Loucy (cell line): ENCODE results near the gene NRBP1.

Experiments
- H2AFZ ChIP-seq: fragments of 200-600 bp; sonication (generic); 2 replicates; pipeline ENCODE4 v1.6.0; 2016; ENCODE audit warnings: antibody characterized with exemption, mild to moderate bottlenecking, low read length, moderate library complexity
- H3F3A ChIP-seq: fragments of 200-600 bp; 2 replicates; pipeline ENCODE4 v1.6.0; 2016; ENCODE audit warnings: antibody characterized with exemption, low read depth, mild to moderate bottlenecking
- H3K27me3 ChIP-seq: fragments of 200-600 bp; sonication (generic); 2 replicates; pipeline ENCODE4 v1.6.1; 2014; ENCODE audit warnings: low read length, mild to moderate bottlenecking; ENCODE audit not compliant: insufficient read depth, poor library complexity, severe bottlenecking
- H3K36me3 ChIP-seq: fragments of 200-600 bp; sonication (generic); 2 replicates; pipeline ENCODE4 v1.6.1; 2016; ENCODE audit warnings: low read length; ENCODE audit not compliant: insufficient read depth
- H3K4me1 ChIP-seq: fragments of 200-600 bp; sonication (generic); 2 replicates; pipeline ENCODE4 v1.5.1; 2014; ENCODE audit warnings: low read length, mild to moderate bottlenecking; ENCODE audit not compliant: insufficient read depth, poor library complexity, severe bottlenecking
- H3K4me2 ChIP-seq: fragments of 200-600 bp; sonication (generic); 2 replicates; pipeline ENCODE4 v1.6.0; 2014; ENCODE audit warnings: antibody characterized with exemption, low read length, low read depth, mild to moderate bottlenecking; ENCODE audit not compliant: poor library complexity, severe bottlenecking
- H3K4me3 ChIP-seq: fragments of 200-600 bp; sonication (generic); 2 replicates; pipeline ENCODE4 v1.5.1; 2014; ENCODE audit warnings: low read length, mild to moderate bottlenecking, mixed read lengths; ENCODE audit not compliant: poor library complexity, severe bottlenecking
- H3K79me2 ChIP-seq: fragments of 200-600 bp; sonication (generic); 2 replicates; pipeline ENCODE4 v1.6.1; 2014; ENCODE audit warnings: low read length; ENCODE audit not compliant: insufficient read depth
- H3K9ac ChIP-seq: fragments of 200-600 bp; sonication (generic); 2 replicates; pipeline ENCODE4 v1.6.0; 2014; ENCODE audit warnings: mild to moderate bottlenecking, low read depth, low read length, moderate library complexity; ENCODE audit not compliant: poor library complexity, severe bottlenecking
- H3K9me2 ChIP-seq: fragments of 200-600 bp; sonication (generic); replicated peaks from 2 replicates; pipeline ENCODE4 v1.6.1; 2016; ENCODE audit warnings: low read depth, low read length, mixed read lengths
- H3K9me3 ChIP-seq: fragments of 200-600 bp; sonication (generic); 2 replicates; pipeline ENCODE4 v1.6.1; 2014; ENCODE audit warnings: mild to moderate bottlenecking, antibody characterized with exemption, low read length, low read depth; ENCODE audit not compliant: insufficient read depth
- H4K20me1 ChIP-seq: fragments of 200-600 bp; sonication (generic); 2 replicates; pipeline ENCODE4 v1.6.0; 2014; ENCODE audit warnings: antibody characterized with exemption, low read length, mild to moderate bottlenecking; ENCODE audit not compliant: insufficient read depth, poor library complexity, severe bottlenecking
- CTCF ChIP-seq: fragments of 200-600 bp; sonication (generic); conservative IDR thresholded peaks from 2 replicates; pipeline ENCODE4 v1.5.1; 2014; ENCODE audit warnings: mild to moderate bottlenecking, antibody characterized with exemption, low read length
- EZH2phosphoT487 ChIP-seq: fragments of 200-600 bp; IDR thresholded peaks from 2 replicates; pipeline ENCODE4 v1.6.1; 2018; ENCODE audit warnings: antibody characterized with exemption, mild to moderate bottlenecking, moderate library complexity, borderline replicate concordance

The NRBP1 gene

GRCh38 chr2:27489498-27490397, 61.3 kb downstream of the NRBP1 start, which contains the start of gene IFT172:
IFT172 (minus strand) TSS chr2:27489743; CDS start chr2:27489653, 90 bp downstream.
- Histone ChIP-seq H3K9ac (peak within 1 kb of the TSS; percentile 59), H3K27me3 (no peaks in the 10 kb centered on the region), H3K9me3 (no peaks in the 10 kb centered on the region), H3K79me2 (no peaks in the 10 kb centered on the region), H3K4me2 (peak within 1 kb of the TSS; percentile 93), H3F3A (no peaks in the 10 kb centered on the region), H2AFZ (peak within 1 kb of the TSS; percentile 93), H3K9me2 (no peaks in the 10 kb centered on the region), H3K4me3 (peak within 1 kb of the TSS; percentile 79), H4K20me1 (no peaks in the 10 kb centered on the region), H3K4me1 (peaks cover 7% of the 10 kb centered on the region), H3K36me3 (no peaks in the 10 kb centered on the region)
- no peak for TF ChIP-seq CTCF
- TF ChIP-seq EZH2phosphoT487, result no peak
